GM18951 (cell line): ENCODE data around the gene TRIM45.

Source experiments
- POLR2A ChIP-seq: IDR thresholded peaks from 4 replicates; pipeline ENCODE4 v1.6.1; 2011; ENCODE audit warnings: mild to moderate bottlenecking; ENCODE audit not compliant: insufficient read length, insufficient read depth; ENCODE audit errors: extremely low read depth
- in situ Hi-C: fragments of 300-500 bp; cut with MboI; formaldehyde crosslinking; loops from one replicate; pipeline ENCODE4 v1.12.0; 2022; ENCODE audit warnings: low sequenced_read_pairs, mixed read lengths, inconsistent platforms; ENCODE audit not compliant: unreplicated experiment

TRIM45 gene

GRCh38 chr1:117146072-117146471 lies 24.5 kb upstream of the TRIM45 start:
- no peak for TF ChIP-seq POLR2A
- in situ Hi-C loops, result no loop called here

- no peak for TF ChIP-seq POLR2A
- in situ Hi-C loops, result no loop called here
Measured at GRCh38 chr1:117143871-117144270, 22.3 kb upstream of the TRIM45 start.

- TF ChIP-seq POLR2A, result no peak
- in situ Hi-C loops, result no loop called here
Measured at GRCh38 chr1:117143172-117143571, 21.6 kb upstream of the TRIM45 start.

GRCh38 chr1:117142200-117142599 lies 20.7 kb upstream of the TRIM45 start:
- in situ Hi-C loops, result no loop called here
- no peak for TF ChIP-seq POLR2A

GRCh38 chr1:117138561-117138960 lies 17.0 kb upstream of the TRIM45 start:
- in situ Hi-C loops, result no loop called here
- no peak for TF ChIP-seq POLR2A

GRCh38 chr1:117138106-117138505 lies 16.6 kb upstream of the TRIM45 start:
- TF ChIP-seq POLR2A, result no peak
- in situ Hi-C loops, result no loop called here

GRCh38 chr1:117137281-117137855 lies 15.8 kb upstream of the TRIM45 start:
- in situ Hi-C loops, result no loop called here

GRCh38 chr1:117136749-117137148 lies 15.2 kb upstream of the TRIM45 start:
- in situ Hi-C loops, result no loop called here

More at GRCh38 chr1:117137281-117137855, 15.8 kb upstream of the TRIM45 start:
- no peak for TF ChIP-seq POLR2A

GRCh38 chr1:117135329-117135728 lies 13.8 kb upstream of the TRIM45 start:
- TF ChIP-seq POLR2A, result no peak
- in situ Hi-C loops, result no loop called here

More at GRCh38 chr1:117136749-117137148, 15.2 kb upstream of the TRIM45 start:
- no peak for TF ChIP-seq POLR2A

GRCh38 chr1:117130526-117130925 lies 9.0 kb upstream of the TRIM45 start:
- in situ Hi-C loops, result no loop called here
- no peak for TF ChIP-seq POLR2A

GRCh38 chr1:117128323-117129079 lies 7.0 kb upstream of the TRIM45 start:
- no peak for TF ChIP-seq POLR2A
- in situ Hi-C loops, result no loop called here

GRCh38 chr1:117127795-117128194 lies 6.2 kb upstream of the TRIM45 start:
- in situ Hi-C loops, result no loop called here
- no peak for TF ChIP-seq POLR2A

- TF ChIP-seq POLR2A, result no peak
- in situ Hi-C loops, result no loop called here
Measured at GRCh38 chr1:117124661-117125060, 3.1 kb upstream of the TRIM45 start.

- no peak for TF ChIP-seq POLR2A
- in situ Hi-C loops, result no loop called here
Measured at GRCh38 chr1:117123274-117123673, 1.7 kb upstream of the TRIM45 start.
